Lung microvascular endothelial cell (primary cell): ENCODE measurements around the gene IFT20. TPM values are rescaled to one million over a fixed set of nuclear protein-coding genes. Genes with fewer than 3 reads are reported as not detected.
A peak's percentile ranks its signal among the peaks of the same experiment; 100 is the strongest.

ENCODE experiments used
- DNase-seq, 2 donors: peaks; one replicate each; pipeline versions ENCODE4 v3.0.0 to v3.0.0-alpha.2; 2010; ENCODE audit warnings: low read depth in 2 of 2
- total RNA-seq: library from RNA; depleted of rRNA; stranded (reverse); fragments of >200 nt; gene quantifications from 2 replicates; pipeline ENCODE4 v1.2.1, GENCODE V29; 2014

IFT20 gene
- total RNA-seq, 1 donor from 2014 or later, result 43.3 TPM

- DNase-seq, result peak; percentile 92 to 99
These were observed 943 bp upstream of the IFT20 start for GRCh38 chr17:28335959-28336871.

GRCh38 chr17:28334666-28335200, 539 bp downstream of the IFT20 start:
- DNase-seq, result no peak

- peak in 1 of 2 donors; percentile 54 for DNase-seq
These were observed 1.1 kb downstream of the IFT20 start for GRCh38 chr17:28334171-28334570.

- DNase-seq, result no peak
These were observed 2.1 kb downstream of the IFT20 start for GRCh38 chr17:28333083-28333746.

- no peak for DNase-seq
These were observed 3.3 kb downstream of the IFT20 start for GRCh38 chr17:28331891-28332420.

GRCh38 chr17:28330671-28331070, 4.6 kb downstream of the IFT20 start:
- no peak for DNase-seq

- no peak for DNase-seq
These were observed 6.9 kb downstream of the IFT20 start for GRCh38 chr17:28328325-28328724.

GRCh38 chr17:28327709-28328108, 7.6 kb downstream of the IFT20 start:
- no peak for DNase-seq

GRCh38 chr17:28327031-28327607, 8.2 kb downstream of the IFT20 start:
- no peak for DNase-seq

GRCh38 chr17:28326114-28326513, 9.2 kb downstream of the IFT20 start:
- no peak for DNase-seq

GRCh38 chr17:28325211-28325610, 10.1 kb downstream of the IFT20 start:
- DNase-seq, result no peak

GRCh38 chr17:28324781-28325180, 10.5 kb downstream of the IFT20 start:
- no peak for DNase-seq

- DNase-seq, result no peak
These were observed 11.0 kb downstream of the IFT20 start for GRCh38 chr17:28324267-28324745.

GRCh38 chr17:28320215-28321061, 14.8 kb downstream of the IFT20 start:
- no peak for DNase-seq

GRCh38 chr17:28319598-28319935, 15.7 kb downstream of the IFT20 start:
- DNase-seq, result no peak

- DNase-seq, result peak; percentile 98
These were observed 16.3 kb downstream of the IFT20 start, which contains the start of gene TMEM97 for GRCh38 chr17:28318759-28319597. TSS of gene TMEM97 (plus strand) at chr17:28319200. CDS start at chr17:28319240, 40 bp downstream.

- DNase-seq, result no peak
These were observed 17.1 kb downstream of the IFT20 start for GRCh38 chr17:28317966-28318758.

GRCh38 chr17:28317099-28317965, 17.9 kb downstream of the IFT20 start:
- DNase-seq, result no peak
